CD4-positive, alpha-beta T cell treated with Interleukin-6 at 100 ng/mL for 8 hours (primary cell): Measurements from ENCODE around the gene DENND2D.

ENCODE experiments used
- DNase-seq: peaks from one replicate; pipeline ENCODE4 v3.0.0-alpha.2; 2020; ENCODE audit warnings: mixed read lengths, low spot score

The DENND2D gene

DNA sequence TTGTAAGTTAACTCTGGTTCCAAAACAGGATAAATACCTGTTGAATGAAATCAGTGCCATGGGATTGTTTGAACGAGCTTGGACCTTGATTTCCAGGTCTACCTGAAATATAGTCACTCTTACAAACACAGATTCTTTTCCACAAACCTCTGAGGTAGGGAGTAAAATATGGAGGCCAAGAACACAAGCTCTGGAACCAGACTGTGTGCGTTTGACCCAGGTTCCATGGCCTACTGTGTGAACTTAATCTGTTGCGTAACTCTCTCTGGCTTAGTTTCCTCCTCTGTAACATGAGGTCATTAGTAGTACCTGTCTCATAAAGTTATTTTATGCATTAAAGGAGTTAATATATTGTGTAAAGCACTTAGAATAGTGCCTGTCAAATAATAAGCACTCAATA is 25.1 kb downstream of the DENND2D start:
- no peak for DNase-seq

GRCh38 chr1:111174070-111174469 is 26.4 kb downstream of the DENND2D start:
- DNase-seq, result no peak

- no peak for DNase-seq
Observed at GRCh38 chr1:111172463-111172862, 28.0 kb downstream of the DENND2D start.

DNA sequence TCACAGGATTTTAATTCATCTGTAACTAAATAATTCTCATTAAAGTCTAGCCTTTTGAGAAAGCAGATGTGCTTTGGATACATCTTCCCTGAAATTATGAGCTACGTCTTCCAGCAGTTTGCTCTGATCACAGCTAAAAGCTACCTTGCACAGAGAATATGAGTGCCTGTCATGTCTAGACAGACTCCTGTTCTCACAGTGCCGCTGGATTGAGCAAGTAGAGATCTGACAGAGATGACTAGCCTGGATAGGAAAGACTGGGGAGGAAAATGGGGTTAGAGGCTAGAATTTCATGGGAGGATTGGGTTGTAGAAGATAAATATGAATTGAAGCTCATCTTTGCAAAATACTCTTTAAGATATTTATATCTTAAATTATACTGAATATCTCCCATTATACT is 36.3 kb downstream of the DENND2D start:
- DNase-seq, result no peak

- no peak for DNase-seq
Observed at GRCh38 chr1:111163363-111163762, 37.1 kb downstream of the DENND2D start.

DNA sequence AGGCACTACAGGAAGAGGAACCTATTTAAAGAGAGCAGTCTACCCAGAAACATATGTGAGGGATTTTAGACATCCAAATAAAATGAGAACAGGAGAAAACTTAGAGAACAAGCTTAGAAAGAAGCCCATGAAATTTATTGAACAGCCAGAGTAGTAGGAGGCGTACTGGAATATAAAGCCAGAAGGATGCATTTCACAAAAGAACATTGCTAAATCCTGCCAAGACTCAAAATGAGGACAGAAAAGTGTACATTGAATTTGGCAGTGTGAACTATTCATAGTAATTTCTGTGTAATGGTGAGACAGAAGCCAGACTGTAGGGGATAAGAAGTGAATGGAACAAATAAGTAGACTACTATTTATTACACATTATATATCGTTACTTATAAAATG is 38.0 kb downstream of the DENND2D start:
- no peak for DNase-seq

GRCh38 chr1:111161843-111162487 is 38.5 kb downstream of the DENND2D start:
- DNase-seq, result no peak

DNA sequence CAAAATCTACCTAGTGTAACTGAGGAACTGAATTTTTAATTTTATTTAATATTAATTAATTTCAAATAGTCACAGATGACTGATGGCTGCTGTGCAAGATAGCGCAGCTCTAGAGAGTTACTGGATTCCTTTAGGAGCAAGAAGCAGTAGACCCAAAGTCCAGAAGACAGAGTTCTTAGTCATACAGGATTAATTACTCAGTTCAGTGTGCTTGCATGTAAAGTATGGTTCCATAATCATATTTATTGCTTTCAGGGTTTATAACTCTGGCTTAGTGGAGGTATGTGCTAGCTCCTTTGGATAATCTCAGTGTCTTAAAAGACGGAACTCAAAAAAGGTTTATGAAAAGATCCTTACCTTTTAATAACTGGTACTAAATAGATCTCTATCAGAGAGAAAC is 43.0 kb downstream of the DENND2D start:
- DNase-seq, result no peak

GRCh38 chr1:111154021-111154999 is 46.1 kb downstream of the DENND2D start:
- no peak for DNase-seq

GRCh38 chr1:111151838-111152237 is 48.6 kb downstream of the DENND2D start:
- DNase-seq, result no peak

- DNase-seq, result no peak
Observed at GRCh38 chr1:111148376-111148881, 52.0 kb downstream of the DENND2D start.

- no peak for DNase-seq
Observed at GRCh38 chr1:111147948-111148347, 52.5 kb downstream of the DENND2D start.

DNA sequence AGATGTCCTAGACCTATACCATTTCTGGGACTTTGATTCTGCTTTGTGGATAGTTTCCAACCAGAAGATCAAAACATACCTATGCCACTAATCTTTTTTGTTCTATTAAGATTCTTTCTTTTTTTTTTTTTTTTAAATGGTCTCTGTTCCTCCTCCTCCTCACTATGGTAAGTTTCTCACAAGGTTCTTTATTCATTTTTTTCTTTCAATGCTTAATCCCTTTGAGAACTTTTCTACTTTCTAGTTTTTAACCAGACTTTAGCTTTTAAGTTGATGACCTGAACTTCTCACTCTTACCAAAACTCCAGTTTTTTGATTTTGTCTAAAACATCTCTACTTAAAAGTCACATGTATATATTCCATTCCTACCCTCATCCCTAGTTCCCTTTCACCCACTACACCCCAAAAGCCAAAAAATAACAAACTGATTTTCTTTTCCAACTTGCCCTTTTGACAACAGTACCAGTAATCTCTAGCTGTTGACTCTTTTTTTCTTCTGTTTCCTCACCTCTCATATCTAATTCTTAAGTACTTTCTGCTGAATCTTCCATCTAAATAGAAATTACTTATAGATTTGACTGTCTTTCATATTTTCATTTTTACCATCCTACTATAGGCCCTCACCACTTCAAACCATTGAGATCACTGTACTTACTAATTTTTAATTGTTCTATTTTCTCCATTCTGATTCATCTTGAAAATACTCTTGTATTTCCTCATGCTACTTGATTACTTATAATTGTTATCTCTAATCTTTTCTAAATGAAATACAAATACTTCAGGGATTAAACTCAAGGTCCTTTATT is 54.3 kb downstream of the DENND2D start:
- no peak for DNase-seq

- no peak for DNase-seq
Observed at GRCh38 chr1:111145542-111145941, 54.9 kb downstream of the DENND2D start.

DNA sequence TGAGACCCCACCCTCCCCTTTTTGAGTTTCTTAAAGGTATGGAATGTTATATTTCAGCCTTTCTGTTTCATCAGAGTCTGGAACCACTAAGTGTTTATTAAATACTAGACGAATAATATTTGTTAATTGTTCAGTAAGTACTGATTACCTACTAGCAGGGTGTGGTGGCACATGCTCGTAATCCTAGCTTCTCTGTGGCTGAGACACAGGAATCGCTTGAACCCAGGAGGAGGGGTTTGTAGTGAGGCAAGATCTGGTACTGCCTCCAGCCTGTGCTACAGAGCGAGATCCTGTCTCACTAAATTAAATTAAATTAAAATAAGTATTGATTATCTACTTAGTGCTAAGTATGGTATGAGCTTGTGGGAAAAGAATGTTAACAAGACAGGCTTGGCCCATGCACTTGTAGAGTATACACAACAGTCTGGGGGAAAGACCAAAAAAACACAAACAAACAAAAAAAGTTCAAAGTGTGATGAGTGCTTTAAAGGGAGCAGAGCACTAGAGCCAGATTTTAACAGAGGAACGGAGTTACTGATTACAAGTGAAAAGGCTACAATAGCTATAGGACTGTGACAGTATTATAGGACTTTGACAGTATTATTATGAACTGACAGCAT is 58.0 kb downstream of the DENND2D start:
- DNase-seq, result no peak

- DNase-seq, result no peak
Observed at GRCh38 chr1:111141245-111142220, 58.9 kb downstream of the DENND2D start.

DNA sequence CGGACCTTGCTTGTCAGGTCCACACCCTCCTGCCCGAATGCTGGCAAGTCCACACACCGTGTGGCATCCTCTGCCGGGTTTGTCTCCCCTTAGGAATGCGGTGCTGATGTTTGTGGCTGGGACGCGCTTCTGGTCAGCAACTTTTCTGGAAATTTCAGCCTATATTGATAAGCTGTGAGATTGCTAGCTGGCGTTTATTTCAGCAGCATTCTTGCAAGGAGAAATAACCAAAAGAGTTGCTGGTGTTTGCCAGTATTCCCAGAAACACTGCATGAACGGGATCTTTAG is 59.8 kb downstream of the DENND2D start:
- DNase-seq, result no peak

DNA sequence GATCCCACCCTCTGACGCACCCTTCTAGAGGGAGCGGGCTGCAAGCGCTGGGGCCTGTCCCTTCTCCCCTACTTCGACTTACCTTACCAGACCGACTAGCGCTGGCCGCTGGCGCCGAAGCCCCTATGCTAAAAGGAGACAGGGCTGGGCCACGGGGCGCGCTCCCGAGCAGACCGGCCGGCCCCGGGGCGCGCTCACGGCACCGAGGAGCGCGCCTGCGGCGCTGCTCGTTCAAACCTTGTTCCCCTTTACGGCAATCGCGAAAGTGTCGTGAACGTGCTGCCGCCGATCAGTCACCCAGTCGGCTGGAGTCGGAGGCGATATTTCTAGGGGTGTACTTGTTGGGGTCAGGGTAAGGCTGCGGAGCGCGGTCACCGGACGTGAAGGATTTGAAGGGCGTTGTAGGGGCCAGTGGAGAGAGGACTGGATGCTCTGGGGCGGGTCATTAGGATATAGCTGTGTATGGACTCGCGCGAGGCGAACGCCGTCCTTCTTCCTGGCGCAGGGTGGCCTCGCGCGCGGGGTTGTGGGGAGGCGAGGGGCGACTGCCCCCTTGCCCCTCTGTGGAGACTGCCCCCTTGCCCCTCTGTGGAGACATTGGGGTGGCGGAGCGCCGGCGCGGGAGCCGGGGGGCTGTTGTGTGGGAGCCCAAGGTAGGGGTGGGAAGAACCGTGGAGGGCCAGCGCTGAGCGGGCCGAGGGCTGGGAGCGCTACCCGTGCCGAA is 60.3 kb downstream of the DENND2D start, which contains the start of the genes CEPT1 and DRAM2:
CEPT1 (plus strand) TSS at position 268 of the 724 bp plus-strand sequence. CDS start 7,492 bp downstream, outside the sequence.
DRAM2 (minus strand) TSS at position 138 of the 724 bp plus-strand sequence. CDS start 8,539 bp downstream, outside the sequence.
- peak; percentile 88 for DNase-seq

GRCh38 chr1:111139324-111139955 is 61.0 kb downstream of the DENND2D start:
- peak; percentile 32 for DNase-seq
